GM18520 (cell line): ENCODE results near the gene CLEC9A.
"Not testable (repeated sequence)": the region's sequence is repeated elsewhere in the genome, so short reads cannot be mapped to it uniquely, and the experiment has no call there.

Source experiments
- ATAC-seq: cut with Tn5 transposase; IDR thresholded peaks from one replicate; pipeline ENCODE4 v1.9.1; 2021; ENCODE audit not compliant: unreplicated experiment

Gene CLEC9A

GRCh38 chr12:10030446-10030845, at the start of gene CLEC9A:
Gene CLEC9A, plus strand, starts transcription at chr12:10030682. Its CDS starts 22,006 bp downstream, at chr12:10052688.
- ATAC-seq: no peak

- ATAC-seq: no peak
These were observed 38.6 kb upstream of the CLEC9A start for GRCh38 chr12:9991876-9992275.

- no peak for ATAC-seq
These were observed 38.2 kb upstream of the CLEC9A start for GRCh38 chr12:9992296-9992695.

GRCh38 chr12:9999016-9999415, 31.5 kb upstream of the CLEC9A start, which contains the start of gene CLEC1B:
Gene CLEC1B, minus strand, starts transcription at chr12:9999121. Its CDS starts 21 bp downstream, at chr12:9999100.
- no peak for ATAC-seq

GRCh38 chr12:10001171-10001776, 29.2 kb upstream of the CLEC9A start:
- ATAC-seq: no peak

- no peak for ATAC-seq
These were observed 17.7 kb upstream of the CLEC9A start for GRCh38 chr12:10012630-10013330.

- no peak for ATAC-seq
These were observed 15.0 kb upstream of the CLEC9A start for GRCh38 chr12:10015450-10015849.

- ATAC-seq: no peak
These were observed 13.6 kb upstream of the CLEC9A start for GRCh38 chr12:10016881-10017280.

- ATAC-seq: no peak
These were observed 12.1 kb upstream of the CLEC9A start for GRCh38 chr12:10018386-10018785.

GRCh38 chr12:10021342-10021741, 9.1 kb upstream of the CLEC9A start:
- ATAC-seq: no peak

- ATAC-seq: no peak
These were observed 5.2 kb upstream of the CLEC9A start for GRCh38 chr12:10025236-10025635.

GRCh38 chr12:10026666-10027065, 3.8 kb upstream of the CLEC9A start:
- not testable (repeated sequence) for ATAC-seq

GRCh38 chr12:10027311-10027710, 3.2 kb upstream of the CLEC9A start:
- no peak for ATAC-seq

- no peak for ATAC-seq
These were observed 2.8 kb upstream of the CLEC9A start for GRCh38 chr12:10027721-10028120.

GRCh38 chr12:10031321-10031720, 839 bp downstream of the CLEC9A start:
- no peak for ATAC-seq

- no peak for ATAC-seq
These were observed 1.3 kb downstream of the CLEC9A start for GRCh38 chr12:10031771-10032175.

GRCh38 chr12:10033783-10034545, 3.5 kb downstream of the CLEC9A start:
- no peak for ATAC-seq

- no peak for ATAC-seq
These were observed 11.7 kb downstream of the CLEC9A start for GRCh38 chr12:10042167-10042566.

- ATAC-seq: no peak
These were observed 18.0 kb downstream of the CLEC9A start for GRCh38 chr12:10048526-10048925.

GRCh38 chr12:10052193-10052913, 21.9 kb downstream of the CLEC9A start:
- no peak for ATAC-seq

- no peak for ATAC-seq
These were observed 27.9 kb downstream of the CLEC9A start for GRCh38 chr12:10058387-10058786.
